AG09309 (cell line): ENCODE measurements around the gene AHSG.

Experiments used
- DNase-seq: peaks from one replicate; pipeline ENCODE4 v3.0.0-alpha.2; 2010; ENCODE audit warnings: low read depth
- H3K4me3 ChIP-seq: 2 replicates; pipeline ENCODE4 v1.5.1; 2011; ENCODE audit warnings: mild to moderate bottlenecking, low read depth, low read length, moderate library complexity; ENCODE audit not compliant: control insufficient read depth
- TF ChIP-seq, protein P1 (sequence below): IDR thresholded peaks from 2 replicates; pipeline ENCODE4 v1.5.1; 2011; ENCODE audit warnings: mild to moderate bottlenecking, low read depth, low read length, inconsistent platforms; ENCODE audit not compliant: insufficient read depth, control insufficient read depth; ENCODE audit errors: missing control alignments

The AHSG gene

DNA sequence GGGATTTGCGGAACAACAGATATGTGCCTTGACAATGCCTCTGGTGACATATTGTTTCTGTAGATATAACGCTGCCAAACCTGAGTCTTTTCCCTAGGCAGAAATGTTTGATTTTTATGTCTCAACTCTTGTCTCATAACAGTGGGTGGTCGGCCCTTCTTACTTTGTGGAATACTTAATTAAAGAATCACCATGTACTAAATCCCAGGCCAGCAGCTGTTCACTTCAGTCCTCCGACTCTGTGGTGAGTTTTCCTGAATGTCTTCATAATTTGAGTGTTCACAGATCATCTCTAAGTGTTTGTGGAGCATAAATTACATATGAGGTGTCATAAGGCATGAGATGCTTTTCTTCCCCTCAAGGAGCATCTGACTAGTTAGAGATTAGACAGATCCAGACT lies 33.2 kb downstream of the AHSG start:
- no peak for DNase-seq
- TF ChIP-seq, protein P1, sequence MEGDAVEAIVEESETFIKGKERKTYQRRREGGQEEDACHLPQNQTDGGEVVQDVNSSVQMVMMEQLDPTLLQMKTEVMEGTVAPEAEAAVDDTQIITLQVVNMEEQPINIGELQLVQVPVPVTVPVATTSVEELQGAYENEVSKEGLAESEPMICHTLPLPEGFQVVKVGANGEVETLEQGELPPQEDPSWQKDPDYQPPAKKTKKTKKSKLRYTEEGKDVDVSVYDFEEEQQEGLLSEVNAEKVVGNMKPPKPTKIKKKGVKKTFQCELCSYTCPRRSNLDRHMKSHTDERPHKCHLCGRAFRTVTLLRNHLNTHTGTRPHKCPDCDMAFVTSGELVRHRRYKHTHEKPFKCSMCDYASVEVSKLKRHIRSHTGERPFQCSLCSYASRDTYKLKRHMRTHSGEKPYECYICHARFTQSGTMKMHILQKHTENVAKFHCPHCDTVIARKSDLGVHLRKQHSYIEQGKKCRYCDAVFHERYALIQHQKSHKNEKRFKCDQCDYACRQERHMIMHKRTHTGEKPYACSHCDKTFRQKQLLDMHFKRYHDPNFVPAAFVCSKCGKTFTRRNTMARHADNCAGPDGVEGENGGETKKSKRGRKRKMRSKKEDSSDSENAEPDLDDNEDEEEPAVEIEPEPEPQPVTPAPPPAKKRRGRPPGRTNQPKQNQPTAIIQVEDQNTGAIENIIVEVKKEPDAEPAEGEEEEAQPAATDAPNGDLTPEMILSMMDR, result no peak
- H3K4me3 ChIP-seq, result no peak overlapping the region

DNA sequence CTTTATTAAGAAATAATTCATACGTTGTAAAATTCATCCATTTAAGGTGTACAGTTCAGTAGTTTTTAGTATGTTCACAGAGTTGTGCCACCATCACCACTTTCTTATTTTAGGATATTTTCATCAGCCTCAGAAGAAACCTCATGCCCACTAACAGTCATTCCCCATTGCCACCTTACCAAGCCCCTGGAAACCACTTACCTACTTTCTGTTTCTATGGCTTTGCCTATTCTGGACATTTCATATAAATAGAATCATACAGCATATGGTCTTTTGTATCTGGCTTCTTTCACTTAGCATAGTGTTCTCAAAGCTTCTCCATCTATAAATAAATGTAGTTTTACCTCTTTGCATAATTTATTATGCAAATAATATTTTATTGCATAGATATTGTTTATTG lies 34.0 kb downstream of the AHSG start:
- no peak for DNase-seq
- TF ChIP-seq, protein P1, result no peak
- no peak overlapping the region for H3K4me3 ChIP-seq

DNA sequence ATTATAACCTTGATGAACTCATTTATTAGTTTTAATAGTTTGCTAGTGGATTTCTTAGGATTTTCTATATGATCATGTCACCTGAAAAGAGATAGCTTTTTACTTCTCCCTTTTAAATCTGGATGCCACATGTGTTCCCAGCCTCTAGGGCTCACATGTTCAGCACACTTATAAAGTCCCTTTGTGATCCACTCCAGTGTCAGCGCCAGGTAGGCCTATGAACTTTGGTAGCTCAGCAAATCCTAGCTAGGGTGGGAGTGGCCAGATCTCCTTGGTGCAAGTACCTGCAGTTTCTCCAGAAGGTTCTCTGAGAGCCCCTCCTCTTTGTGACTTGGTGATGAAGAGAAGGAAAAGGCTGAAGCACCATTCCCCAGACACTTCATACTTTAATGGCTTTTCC lies 36.0 kb downstream of the AHSG start:
- no peak for DNase-seq
- H3K4me3 ChIP-seq, result no peak overlapping the region
- TF ChIP-seq, protein P1, result no peak

DNA sequence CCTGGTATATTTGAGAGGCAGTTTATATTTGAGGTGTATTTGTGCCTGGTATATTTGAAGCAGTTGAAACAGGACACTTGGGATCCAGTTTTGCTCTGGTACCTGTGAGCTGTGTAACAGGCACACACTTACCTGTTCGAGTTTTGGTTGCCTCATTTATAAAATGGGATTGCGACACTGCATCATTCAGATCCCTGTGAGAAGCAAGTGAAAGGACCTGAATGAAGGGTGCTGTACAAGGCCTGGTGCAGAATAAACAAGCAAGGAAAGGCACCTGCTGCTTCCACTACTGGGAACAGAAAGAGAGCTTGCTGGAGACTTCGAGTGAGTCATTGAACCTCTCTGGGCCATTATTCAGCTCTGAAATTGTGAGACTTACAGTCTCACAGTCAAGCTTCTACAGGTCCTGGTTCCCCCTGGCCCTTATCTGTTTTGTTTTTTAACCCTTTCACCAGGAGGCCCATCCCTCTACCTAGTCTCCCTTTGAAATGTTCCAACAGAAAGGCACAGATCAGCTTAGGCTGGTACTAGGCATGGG lies 38.9 kb downstream of the AHSG start:
- TF ChIP-seq, protein P1, result no peak
- DNase-seq, result no peak
- no peak overlapping the region for H3K4me3 ChIP-seq

DNA sequence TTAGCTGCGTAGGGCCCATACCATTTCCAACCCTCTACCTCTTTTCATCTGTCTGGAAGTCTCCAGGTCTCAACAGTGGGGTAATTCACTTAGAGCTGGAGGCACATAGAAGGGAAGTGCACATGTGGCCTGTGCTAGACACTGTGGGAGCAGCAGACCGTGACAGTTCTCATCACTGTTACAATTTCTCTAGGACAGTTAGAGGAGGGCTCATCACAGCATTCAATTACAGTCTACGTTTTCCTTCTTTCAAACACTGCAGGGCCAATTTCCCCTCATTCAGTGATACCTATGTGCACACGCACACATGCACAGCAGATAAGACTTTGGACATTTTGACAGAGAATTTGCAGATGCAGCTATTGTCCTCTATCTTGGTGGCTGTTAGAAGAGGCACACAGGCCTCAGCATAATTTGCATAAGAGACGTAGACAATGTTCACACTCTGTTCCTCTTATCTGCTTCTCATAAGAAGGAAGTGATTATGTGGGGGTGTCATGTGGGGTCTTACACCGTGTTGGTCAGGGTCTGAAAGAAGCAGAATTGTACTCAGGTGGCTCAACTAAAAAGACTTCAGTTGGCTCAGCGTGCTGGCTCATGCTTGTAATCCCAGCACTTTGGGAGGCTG lies 40.3 kb downstream of the AHSG start:
- no peak for DNase-seq
- H3K4me3 ChIP-seq, result no peak overlapping the region
- TF ChIP-seq, protein P1, result no peak

DNA sequence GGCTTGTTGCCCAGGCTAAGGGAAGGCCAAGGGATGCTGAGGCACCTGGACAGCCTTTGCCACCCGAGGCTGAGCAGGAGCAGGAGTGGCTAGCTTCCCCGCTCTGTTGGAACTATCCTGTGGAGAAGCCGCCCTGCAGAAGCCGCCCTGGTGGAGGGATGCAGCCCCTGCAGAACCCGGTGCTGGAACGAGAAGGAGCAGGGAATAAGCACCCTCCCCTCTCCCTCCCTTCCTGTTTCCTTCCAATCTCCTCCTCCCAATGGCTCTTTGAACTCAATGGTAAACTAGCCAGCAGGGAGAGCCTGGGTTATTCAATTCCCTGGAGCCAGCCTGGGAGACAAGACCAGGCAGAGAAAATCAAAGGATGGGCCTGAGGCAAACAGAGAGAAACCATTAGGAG lies 41.1 kb downstream of the AHSG start:
- TF ChIP-seq, protein P1, result no peak
- no peak for DNase-seq

DNA sequence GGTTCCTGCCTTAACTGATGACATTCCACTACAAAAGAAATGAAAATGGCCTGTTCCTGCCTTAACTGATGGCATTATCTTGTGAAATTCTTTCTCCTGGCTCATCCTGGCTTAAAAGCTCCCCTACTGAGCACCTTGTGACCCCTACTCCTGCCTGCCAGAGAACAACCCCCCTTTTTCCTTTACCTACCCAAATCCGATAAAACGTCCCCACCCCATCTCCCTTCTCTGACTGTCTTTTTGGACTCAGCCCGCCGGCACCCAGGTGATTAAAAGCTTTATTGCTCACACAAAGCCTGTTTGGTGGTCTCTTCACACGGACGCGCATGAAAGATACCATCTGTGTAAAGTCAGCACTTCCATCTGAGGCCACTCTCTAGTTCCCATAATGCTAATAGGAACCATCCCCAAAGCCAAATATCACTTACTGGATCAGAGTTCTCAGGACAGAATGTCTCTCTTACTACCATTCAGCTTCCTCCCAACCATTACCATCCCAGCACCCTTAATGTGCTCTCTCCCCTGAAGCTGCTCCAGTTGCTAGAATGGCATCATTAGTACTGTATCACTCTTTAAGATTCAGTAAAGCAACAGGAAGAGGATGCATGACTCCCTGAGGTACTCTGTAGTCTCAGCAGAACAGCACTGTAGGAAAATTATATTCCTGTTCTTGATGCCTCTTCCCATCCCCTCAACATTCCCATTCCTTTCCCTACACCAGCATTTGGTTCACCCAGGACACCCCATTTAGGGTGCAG lies 50.7 kb downstream of the AHSG start:
- no peak for DNase-seq
- no peak overlapping the region for H3K4me3 ChIP-seq
- TF ChIP-seq, protein P1, result no peak

More for the DNA sequence above, 41.1 kb downstream of the AHSG start:
- no peak overlapping the region for H3K4me3 ChIP-seq
